Measurements from ENCODE around the gene TMED6.
"Not testable (repeated sequence)": the region's sequence is repeated elsewhere in the genome, so short reads cannot be mapped to it uniquely, and the experiment has no call there.

Gene TMED6

DNA sequence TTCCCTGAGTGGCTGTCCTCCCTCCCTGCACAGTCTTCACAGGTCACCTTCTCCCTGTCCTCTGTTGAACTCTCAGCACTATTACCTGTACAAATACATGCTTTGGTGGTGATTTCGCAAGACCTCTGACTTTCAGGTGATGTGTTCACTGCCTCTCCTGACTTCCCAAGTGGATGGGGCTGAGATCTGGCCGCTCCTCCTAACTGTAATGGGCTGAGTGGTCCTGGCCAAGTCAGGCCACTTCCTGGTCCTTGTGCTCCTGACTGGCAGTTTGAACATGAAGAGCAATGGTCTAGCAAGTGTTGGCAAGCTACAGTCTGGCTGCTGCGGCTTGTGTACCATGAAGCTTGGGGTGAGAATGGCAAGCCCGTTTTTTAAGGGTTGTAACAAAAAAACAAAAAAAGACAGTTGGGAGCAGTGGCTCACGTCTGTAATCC, 11.7 kb upstream of the TMED6 start:
- in situ Hi-C loops (cut with HindIII; ENCODE audit: low sequenced_read_pairs), result no loop called here

DNA sequence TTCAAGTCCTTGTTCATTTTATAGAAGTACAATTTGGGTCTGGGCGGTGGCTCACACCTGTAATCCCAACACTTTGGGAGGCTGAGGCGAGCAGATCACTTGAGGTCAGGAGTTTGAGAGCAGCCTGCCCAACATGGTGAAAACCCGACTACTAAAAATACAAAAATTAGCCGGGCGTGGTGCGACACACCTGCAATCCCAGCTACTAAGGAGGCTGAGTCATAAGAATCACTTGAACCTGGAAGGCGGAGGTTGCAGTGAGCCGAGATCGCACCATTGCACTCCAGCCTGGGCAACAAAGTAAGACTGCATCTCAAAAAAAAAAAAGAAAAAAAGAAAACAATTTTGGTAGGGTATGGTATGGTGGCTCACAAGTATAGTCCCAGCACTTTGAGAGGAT, 8.5 kb upstream of the TMED6 start:
- in situ Hi-C loops (cut with HindIII; ENCODE audit: low sequenced_read_pairs), result not testable (repeated sequence)

DNA sequence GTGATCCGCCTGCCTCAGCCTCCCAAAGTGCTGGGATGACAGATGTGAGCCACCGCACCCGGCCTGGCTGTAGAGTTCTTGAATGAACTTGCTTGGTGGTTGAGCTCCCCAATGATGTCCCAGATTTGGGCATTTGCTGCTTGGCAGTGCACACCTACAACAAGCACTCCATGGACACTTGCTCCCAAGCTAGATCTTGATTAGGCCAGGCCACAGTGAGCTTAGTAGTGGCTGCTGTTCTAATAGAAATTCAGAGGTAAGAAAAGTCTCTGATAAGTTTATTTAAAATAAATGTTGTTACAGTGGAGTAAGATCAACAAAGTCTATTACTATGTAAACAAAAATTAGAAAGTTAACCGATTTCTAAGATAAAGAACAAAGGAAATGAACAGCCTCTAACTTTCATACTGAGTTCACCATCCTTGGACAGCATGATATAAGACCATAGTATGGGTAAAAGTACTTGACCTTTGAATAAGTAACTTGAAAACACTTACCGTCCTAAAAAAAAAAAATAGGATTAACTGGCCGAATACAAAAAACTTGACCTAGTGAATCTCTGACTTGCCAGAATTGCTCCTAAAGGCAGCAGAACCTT, 951 bp downstream of the TMED6 start:
- in situ Hi-C loops (cut with HindIII; ENCODE audit: low sequenced_read_pairs), result no loop called here

DNA sequence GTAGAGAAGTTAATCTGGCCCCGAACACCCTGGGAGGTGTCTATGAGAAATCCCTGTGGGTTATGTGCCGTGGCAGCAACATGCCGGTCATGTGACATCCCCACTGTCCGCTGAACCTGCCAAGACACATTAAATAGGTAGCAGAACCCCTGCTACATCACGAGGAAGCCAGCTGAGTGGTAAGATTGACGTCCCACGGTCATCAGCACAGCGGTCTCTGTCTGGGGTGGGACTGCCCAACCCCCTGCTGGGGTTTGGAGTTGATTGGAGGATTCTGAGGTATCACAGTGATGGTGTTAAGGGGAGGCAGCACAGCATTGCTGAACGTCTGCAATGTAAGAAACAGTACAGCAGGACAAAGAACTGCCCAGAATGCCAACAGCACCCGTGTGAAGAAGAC, 2.0 kb downstream of the TMED6 start:
- in situ Hi-C loops (cut with HindIII; ENCODE audit: low sequenced_read_pairs), result no loop called here

DNA sequence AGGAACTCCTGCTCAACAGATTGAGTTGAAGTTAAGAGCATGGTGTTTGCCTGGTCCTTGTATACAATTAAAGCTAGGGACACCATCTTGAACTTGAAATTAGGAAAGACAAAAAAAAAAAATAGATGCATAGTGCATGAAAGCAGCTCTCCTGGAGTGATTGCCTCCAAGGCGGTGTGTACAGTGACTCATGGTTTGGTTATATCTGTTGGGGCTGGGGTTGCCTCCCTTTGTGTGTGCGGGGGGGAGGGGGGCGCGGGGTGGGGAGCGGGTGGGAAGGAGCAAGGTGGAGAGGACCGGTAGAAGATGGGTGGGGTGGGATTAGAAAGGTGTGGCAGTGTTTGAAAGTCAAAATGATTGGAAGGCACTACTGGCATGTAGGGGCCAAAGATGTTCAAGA, 3.4 kb downstream of the TMED6 start:
- in situ Hi-C loops (cut with HindIII; ENCODE audit: low sequenced_read_pairs), result no loop called here

DNA sequence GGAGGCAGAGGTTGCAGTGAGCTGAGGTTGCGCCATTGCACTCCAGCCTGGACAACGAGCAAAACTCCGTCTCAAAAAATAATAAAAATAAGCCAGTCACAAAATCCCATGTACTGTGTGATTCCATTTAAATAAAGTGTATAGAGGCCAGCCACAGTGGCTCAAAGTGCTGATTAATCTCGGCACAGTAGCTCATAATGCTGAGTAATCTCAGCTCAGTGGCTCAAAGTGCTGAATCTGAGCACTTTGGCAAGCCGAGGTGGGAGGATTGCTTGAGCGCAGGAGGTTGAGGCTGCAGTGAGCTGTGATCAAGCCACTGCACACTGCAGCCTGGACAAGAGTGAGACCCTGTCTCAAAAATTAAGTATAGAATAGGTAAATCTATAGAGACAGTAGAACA, 4.9 kb downstream of the TMED6 start:
- in situ Hi-C loops (cut with HindIII; ENCODE audit: low sequenced_read_pairs), result no loop called here

DNA sequence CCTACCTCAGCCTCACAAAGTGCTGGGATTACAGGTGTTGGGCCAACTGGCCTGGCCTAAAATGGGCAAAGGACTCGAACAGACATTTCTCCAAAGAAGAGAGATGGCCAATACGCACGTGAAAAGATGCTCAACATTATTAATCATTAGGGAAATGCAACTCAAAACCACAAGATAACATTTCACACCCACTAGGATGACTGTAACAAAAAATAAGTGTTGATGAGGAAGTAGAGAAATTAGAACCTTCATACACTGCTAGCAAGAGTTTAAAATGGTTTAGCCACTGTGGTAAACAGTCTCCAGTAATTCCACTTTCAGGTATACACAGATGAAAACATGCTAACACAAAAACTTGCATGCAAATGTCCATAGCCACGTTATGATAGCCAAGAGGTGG, 5.7 kb downstream of the TMED6 start:
- in situ Hi-C loops (cut with HindIII; ENCODE audit: low sequenced_read_pairs), result no loop called here

DNA sequence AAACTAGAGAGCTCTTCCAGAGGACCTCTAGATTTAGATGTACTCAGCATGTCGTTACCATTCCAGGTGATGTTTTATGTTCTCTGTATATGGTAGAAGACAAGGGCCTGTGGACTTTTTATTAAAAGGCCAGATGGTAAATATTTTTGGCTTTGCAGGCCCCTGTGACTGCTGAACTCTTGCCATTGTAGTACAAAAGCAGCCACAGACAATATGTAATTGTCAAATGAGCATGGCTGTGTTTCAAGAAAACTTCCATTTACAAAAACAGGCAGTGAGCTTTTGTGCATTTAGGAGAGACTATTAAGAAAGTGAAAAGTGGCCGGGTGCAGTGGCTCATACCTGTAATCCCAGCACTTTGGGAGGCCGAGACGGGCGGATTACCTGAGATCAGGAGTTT, 7.4 kb downstream of the TMED6 start:
- in situ Hi-C loops (cut with HindIII; ENCODE audit: low sequenced_read_pairs), result no loop called here

DNA sequence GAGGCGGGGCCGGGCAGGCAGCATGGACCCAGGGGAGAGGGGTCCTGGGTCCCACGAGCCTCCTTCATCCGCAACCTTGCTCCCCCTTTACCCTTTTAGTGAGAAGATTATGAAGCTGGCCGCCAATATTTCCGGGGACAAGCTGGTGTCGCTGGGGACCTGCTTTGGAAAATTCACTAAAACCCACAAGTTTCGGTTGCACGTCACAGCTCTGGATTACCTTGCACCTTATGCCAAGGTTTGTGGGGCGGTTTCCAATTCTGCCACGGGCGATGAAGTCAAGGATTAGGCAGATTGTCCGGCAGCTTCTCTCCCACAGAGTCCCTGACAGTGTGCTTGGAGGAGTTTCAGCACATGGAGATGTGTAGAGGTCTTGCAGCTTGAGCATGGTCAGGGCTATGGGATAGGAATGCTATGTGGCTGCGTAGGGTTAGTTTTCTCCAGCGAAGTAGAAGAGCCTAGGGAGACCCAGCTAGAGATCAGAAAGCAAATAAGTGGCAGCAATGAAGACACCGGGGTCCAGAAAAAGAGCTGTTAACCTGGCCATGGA, 11.4 kb downstream of the TMED6 start:
- in situ Hi-C loops (cut with HindIII; ENCODE audit: low sequenced_read_pairs), result no loop called here

DNA sequence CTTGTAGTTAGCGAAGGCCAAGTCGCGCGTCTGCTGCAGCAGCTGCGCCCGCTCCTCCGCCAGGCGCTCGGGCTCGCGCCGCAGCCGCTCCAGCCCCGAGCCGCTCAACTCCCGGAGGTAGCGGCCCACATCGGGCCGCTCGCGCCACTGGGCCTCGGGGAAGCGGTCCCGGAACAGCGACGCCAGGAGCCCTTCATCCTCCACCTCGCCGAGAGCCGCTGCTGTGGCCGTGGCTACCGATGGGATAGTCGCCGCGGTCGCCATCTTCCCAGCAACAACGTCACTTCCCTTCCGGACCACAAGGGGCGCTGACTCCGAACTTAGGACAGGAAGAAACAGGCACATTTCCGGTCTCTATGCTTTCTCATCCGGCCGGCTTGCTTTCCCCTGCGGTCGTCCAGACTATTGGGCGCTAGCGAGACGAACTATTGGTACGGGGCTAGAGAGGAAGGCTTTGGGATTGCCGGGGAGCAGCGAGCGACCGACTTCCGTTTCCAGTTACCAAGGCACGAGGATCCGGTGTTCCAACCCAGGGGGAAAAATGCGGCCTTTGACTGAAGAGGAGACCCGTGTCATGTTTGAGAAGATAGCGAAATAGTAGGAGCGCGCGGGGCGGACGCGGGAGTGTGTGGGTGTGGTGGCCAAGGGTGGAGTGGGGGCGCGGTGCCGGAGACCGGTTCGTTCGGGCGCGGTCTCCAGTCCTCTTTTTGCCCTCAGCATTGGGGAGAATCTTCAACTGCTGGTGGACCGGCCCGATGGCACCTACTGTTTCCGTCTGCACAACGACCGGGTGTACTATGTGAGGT, 12.1 kb downstream of the TMED6 start, which contains the start of the genes COG8 and NIP7:
Gene COG8 (minus strand): TSS at position 276 of the 806 bp plus-strand sequence. CDS start 12 bp downstream, at position 264.
Gene NIP7 (plus strand): TSS at position 484 of the 806 bp plus-strand sequence. CDS start 58 bp downstream, at position 542.
- in situ Hi-C loops (cut with HindIII; ENCODE audit: low sequenced_read_pairs), result no loop called here

DNA sequence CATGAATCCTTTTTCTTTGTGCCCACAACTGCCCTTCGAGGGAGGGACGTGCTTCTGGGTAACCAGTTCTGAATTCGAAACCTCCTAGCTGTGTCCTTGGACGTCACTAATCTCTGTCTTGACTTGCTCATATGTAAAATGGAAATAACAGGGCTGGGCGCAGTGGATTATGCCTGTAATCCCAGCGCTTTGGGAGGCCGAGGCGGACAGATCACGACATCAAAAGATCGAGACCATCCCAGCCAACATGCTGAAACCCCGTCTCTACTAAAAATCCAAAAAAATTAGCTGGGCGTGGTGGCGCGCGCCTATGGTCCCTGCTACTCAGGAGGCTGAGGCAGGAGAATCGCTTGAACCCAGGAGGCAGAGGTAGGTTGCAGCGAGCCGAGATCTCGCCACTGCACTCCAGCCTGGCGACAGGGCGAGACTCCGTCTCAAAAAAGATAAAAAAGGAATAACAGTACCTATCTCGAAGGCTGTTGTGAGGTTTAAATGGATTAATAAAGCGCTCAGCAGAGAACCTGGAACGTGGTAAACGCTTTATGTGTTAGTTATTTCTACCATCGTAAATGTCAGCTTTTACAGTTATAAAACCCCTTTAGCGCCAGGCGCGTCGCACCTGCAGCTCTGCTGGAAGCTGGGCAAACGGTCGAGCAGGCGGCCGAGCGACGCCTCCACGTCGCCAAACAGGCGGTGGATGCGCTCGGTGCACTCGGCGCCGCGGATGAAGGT, 12.9 kb downstream of the TMED6 start:
- in situ Hi-C loops (cut with HindIII; ENCODE audit: low sequenced_read_pairs), result no loop called here

DNA sequence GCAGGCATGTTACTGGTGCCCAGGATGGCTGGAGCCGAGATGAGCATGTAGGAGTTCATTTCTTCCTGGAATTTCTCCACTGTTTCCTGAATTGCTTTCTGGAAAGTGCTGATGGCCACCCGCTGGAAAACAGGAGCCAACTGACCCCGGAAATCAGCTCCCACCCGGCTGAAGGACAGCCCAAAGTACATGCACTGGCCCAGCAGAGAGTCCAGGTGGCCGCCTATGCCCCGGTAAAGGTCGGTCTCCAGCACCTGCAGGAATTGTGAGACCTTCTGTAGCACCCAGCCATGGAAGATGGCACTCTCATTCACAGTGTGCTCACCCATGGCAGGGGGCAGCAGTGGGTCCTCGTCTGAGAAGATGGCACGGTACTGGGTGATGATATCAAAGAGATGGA, 16.9 kb downstream of the TMED6 start:
- in situ Hi-C loops (cut with HindIII; ENCODE audit: low sequenced_read_pairs), result no loop called here

DNA sequence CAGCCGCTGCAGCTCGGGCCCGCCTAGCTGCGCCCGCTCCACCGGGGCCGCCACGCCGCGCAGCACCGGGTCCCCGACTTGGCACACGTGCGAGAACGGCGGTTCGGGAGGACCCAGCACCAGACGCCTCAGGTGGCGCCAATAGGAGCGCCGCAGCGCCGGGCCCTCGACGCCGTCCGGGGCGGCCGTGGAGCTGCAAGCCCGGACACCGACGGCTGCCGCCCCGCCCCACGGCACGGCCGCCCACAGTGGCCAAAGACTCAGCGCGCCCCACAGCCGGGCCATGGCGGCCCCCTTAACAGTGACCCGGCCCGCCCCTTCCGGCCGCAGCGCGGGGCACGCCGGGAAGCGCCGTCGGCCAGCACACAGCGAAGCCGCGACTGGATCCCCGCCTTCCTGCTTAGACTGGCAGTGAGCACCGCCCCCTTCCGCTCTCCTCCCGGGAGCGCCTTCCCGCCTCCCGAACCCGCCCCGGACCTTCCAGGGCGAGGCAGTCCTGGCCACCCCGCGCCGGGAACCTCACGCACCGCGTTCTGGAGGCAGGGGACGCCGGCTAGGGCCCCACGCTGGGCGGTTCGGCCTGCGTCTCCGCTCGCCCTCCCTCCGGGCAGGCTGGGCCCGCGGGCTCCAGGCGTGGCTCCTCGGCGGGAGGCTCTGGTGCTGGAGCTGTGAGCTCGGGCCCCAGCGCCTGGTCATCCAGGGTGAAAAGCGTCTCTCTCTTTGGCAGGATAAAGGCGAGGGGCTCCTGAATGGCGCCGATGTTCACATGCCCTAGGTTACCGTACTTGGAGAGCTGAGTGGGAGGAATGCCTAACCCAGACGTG, 21.1 kb downstream of the TMED6 start, which contains the start of gene PDF:
Gene PDF (minus strand): TSS at position 303 of the 824 bp plus-strand sequence. CDS start 18 bp downstream, at position 285.
- in situ Hi-C loops (cut with HindIII; ENCODE audit: low sequenced_read_pairs), result no loop called here

DNA sequence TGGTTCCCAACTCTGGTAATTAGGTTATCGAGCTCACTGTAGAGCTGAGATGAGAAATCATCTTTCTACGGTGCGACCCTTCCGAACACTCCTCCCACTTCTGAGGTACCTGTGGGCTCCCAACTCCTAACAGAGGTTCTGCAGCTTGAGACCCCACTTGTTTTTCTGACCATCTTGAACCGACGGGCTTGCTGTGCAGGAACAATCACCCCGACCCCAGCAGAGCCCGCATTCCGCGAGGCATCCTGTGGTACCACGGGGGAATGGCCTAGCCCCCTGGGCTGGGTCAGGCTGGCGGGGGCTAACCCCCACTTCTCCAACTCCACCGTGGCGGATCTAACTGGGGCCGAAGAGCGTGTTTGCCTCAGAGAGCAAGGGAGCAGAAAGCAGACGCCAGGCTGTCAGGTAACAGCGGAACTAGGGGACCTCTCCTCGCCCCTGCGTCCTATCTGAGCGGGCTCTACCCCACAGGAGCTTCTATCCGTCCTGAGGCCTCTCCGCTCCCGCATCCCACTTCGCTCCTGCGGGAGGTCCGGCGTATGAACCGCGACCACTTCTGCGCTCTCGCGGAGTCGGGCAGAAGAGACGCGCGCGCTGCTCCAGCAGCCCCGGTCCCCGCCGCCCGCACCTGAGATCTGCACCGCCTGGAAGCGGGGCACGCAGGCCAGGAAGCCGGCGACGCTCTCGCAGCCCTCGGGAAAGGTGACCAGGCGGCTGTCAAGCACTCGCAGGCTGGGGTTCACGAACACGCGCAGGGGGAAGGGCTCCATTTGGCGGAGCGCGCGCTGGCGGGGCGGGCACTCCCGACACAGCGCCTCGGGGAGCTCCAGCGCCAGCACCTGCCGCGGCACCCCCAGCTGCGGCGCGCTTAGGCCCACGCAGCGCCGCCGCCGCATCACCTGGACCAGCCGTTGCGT, 22.0 kb downstream of the TMED6 start:
- in situ Hi-C loops (cut with HindIII; ENCODE audit: low sequenced_read_pairs), result no loop called here

DNA sequence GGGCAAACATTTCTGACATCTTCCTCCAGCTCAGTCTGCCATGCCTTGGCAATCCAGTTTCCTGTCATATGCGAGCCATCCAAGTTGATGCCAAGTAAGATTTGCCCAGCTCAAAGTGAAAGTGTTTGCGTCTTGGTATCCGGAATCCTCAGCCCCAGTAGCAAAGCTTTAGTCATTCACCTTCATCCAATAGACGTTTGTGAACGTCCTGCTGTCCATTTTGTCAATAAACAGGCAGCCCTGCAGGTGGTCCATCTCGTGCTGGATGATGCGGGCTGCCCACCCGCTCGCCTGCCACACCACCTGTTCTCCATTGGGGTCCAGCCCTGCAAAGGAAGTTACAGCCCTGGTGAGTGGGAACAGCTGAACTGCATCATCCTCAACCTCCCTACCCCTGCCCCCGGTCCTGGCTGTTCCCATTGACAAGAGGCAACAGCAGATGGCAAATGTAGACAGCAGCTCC, 22.7 kb downstream of the TMED6 start:
- in situ Hi-C loops (cut with HindIII; ENCODE audit: low sequenced_read_pairs), result no loop called here

DNA sequence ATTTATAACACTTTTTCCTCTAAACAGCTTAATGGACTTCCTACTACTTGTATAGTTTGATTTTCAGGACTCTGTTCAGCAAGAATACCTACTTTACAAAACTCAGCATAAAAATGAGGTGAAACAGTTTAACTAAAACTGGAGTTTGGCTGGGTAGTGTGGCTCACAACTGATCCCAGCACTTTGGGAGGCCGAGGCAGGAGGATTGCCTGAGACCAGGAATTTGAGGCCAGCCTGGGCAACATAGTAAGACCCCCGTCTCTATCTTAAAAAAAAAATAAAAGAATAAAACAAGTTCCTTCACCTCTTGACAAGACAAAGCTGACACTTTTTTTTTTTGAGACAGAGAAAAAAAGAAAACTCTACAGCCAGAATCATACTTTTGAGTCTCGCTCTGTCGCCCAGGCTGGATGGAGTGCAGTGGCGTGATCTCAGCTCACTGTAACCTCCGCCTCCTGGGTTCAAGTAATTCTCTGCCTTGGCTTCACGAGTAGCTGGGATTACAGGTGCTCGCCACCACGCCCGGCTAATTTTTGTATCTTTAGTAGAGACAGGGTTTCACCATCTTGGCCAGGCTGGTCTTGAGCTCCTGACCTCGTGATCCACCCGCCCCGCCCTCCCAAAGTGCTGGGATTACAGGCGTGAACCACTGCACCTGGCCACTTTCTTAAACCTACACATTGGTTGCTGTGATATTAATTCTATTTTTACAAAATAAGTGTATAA, 23.8 kb downstream of the TMED6 start:
- in situ Hi-C loops (cut with HindIII; ENCODE audit: low sequenced_read_pairs), result no loop called here

DNA sequence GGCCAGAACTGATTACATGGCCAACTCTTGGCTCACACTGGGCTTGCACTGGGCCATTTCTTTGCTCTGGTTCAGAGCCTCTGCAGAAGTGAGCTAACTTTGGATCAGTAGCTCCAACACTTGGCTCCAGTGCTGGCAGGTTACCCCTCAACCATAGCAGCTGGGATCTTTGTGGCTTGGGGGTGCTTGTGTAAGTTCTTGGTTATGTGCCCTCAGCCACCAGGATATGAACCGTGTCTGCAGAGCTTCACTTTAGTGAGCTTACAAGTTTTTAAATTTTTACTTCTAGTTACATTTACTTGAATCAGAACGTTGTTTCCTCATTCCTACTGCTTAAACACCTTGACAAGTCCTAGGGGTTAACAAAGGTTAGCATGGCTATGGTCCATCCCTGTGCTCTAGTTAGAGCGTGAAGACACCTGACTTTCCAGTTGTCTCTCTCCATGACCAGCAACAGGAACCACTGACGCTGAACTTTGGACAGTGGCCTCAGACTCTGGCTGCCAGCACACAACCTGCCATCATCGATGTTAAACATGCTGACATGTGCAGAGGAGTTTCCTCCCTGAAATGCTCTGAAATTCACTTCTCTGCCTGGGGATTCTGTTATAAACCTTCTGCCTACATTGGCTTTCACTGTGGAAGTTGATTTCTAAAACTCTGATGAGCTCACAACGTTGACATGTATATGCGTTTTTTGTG, 25.3 kb downstream of the TMED6 start:
- in situ Hi-C loops (cut with HindIII; ENCODE audit: low sequenced_read_pairs), result no loop called here

DNA sequence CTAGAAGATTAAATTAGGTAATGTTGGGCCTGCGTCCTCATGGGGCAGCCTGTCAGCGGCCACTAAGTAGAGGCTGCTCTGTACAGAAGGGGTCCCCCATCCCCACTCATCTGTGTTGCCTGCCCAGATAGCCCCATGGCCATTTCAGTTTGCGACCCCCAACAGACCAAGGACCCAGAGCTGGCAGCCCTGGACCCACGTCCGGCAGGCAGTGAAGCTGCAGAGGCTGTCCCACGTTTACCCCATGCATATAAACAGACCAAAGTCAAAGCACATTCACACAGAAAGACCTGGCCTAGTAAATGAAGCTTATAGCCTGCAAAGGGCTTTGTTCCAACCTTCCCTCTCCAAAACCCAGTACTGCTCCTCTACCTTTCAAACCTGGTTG, 25.8 kb downstream of the TMED6 start:
- in situ Hi-C loops (cut with HindIII; ENCODE audit: low sequenced_read_pairs), result no loop called here
